ENCODE measurements around the gene GNAT3. TPM values are rescaled to one million over a fixed set of nuclear protein-coding genes. Genes with fewer than 3 reads are reported as not detected.

GNAT3 gene
- total RNA-seq, 1 donor from 2014 or later = not detected

GRCh38 chr7:80468931-80469714 lies 42.7 kb downstream of the GNAT3 start:
- H3K36me3 Mint-ChIP-seq (ENCODE audit: low read depth) = no peaks in the 10 kb centered on the region
- no peaks in the 10 kb centered on the region for H3K9me3 Mint-ChIP-seq (ENCODE audit: low read depth)
- no peak overlapping the region for H3K4me3 Mint-ChIP-seq (ENCODE audit: unreplicated experiment)
- TF ChIP-seq, protein P1, sequence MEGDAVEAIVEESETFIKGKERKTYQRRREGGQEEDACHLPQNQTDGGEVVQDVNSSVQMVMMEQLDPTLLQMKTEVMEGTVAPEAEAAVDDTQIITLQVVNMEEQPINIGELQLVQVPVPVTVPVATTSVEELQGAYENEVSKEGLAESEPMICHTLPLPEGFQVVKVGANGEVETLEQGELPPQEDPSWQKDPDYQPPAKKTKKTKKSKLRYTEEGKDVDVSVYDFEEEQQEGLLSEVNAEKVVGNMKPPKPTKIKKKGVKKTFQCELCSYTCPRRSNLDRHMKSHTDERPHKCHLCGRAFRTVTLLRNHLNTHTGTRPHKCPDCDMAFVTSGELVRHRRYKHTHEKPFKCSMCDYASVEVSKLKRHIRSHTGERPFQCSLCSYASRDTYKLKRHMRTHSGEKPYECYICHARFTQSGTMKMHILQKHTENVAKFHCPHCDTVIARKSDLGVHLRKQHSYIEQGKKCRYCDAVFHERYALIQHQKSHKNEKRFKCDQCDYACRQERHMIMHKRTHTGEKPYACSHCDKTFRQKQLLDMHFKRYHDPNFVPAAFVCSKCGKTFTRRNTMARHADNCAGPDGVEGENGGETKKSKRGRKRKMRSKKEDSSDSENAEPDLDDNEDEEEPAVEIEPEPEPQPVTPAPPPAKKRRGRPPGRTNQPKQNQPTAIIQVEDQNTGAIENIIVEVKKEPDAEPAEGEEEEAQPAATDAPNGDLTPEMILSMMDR (IDR thresholded peaks at IDR 0.05) = no peak
- H3K27me3 Mint-ChIP-seq (ENCODE audit: low read depth) = no peaks in the 10 kb centered on the region
- DNase-seq (ENCODE audit: low spot score) = no peak
- H3K27ac Mint-ChIP-seq (ENCODE audit: unreplicated experiment) = no peak overlapping the region
- peaks cover 13% of the 10 kb centered on the region for H3K4me1 Mint-ChIP-seq (ENCODE audit: low read depth)

GRCh38 chr7:80467069-80467468 lies 44.8 kb downstream of the GNAT3 start:
- Mint-ChIP-seq H3K36me3 (ENCODE audit: low read depth) (no peaks in the 10 kb centered on the region), H3K27ac (ENCODE audit: unreplicated experiment) (no peak overlapping the region)

DNA sequence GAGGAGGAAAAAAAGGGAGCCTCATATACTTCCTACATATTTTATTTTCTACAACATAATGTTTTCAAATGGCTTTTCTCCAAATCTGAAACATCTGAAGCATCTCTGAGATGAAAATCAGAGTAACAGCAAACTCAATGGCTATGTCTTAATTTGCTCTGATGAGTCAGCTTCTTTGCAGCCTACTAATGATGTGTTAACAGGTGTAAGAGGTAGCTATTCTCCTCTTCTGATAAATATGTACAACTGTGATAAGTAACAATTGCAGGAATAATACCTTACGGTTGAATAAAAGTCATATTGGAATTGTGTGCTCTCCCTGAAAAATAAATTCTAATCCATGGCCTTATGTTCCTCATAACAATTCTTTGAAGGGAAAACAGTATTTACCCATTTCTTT lies 45.2 kb downstream of the GNAT3 start:
- no peaks in the 10 kb centered on the region for H3K36me3 Mint-ChIP-seq (ENCODE audit: low read depth)
- peaks cover 10% of the 10 kb centered on the region for H3K4me1 Mint-ChIP-seq (ENCODE audit: low read depth)
- TF ChIP-seq, protein P1 (IDR thresholded peaks at IDR 0.05) = no peak
- no peak overlapping the region for H3K27ac Mint-ChIP-seq (ENCODE audit: unreplicated experiment)
- no peaks in the 10 kb centered on the region for H3K27me3 Mint-ChIP-seq (ENCODE audit: low read depth)
- no peaks in the 10 kb centered on the region for H3K9me3 Mint-ChIP-seq (ENCODE audit: low read depth)
- no peak overlapping the region for H3K4me3 Mint-ChIP-seq (ENCODE audit: unreplicated experiment)
- no peak for DNase-seq (ENCODE audit: low spot score)

More at GRCh38 chr7:80467069-80467468, 44.8 kb downstream of the GNAT3 start:
- Mint-ChIP-seq H3K4me3 (ENCODE audit: unreplicated experiment) (no peak overlapping the region), H3K27me3 (ENCODE audit: low read depth) (no peaks in the 10 kb centered on the region), H3K9me3 (ENCODE audit: low read depth) (no peaks in the 10 kb centered on the region), H3K4me1 (ENCODE audit: low read depth) (peaks cover 10% of the 10 kb centered on the region)
- TF ChIP-seq, protein P1 (IDR thresholded peaks at IDR 0.05) = no peak
- no peak for DNase-seq (ENCODE audit: low spot score)

DNA sequence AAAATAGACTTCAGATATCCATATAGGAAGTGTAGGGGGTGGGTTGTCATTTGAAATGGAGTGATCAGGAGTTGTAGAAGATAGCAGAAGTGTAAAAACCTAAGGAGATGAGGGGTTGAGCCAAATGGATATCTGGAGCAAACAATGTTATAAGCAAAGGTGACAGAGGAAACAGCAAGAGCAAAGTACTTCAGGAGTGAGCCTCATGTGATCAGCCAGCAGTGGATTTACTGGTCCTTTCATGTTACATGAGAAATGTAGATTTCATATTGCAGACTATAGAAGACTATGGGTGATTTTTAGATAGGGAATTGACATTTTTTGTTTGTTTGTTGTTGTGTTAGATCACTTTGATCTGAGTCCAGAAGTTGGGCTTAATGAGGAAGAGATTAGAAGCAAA lies 47.7 kb downstream of the GNAT3 start:
- TF ChIP-seq, protein P1 (IDR thresholded peaks at IDR 0.05) = no peak
- Mint-ChIP-seq H3K4me1 (ENCODE audit: low read depth) (peaks cover 10% of the 10 kb centered on the region), H3K27ac (ENCODE audit: unreplicated experiment) (no peak overlapping the region), H3K4me3 (ENCODE audit: unreplicated experiment) (no peak overlapping the region), H3K36me3 (ENCODE audit: low read depth) (no peaks in the 10 kb centered on the region), H3K9me3 (ENCODE audit: low read depth) (no peaks in the 10 kb centered on the region), H3K27me3 (ENCODE audit: low read depth) (no peaks in the 10 kb centered on the region)
- no peak for DNase-seq (ENCODE audit: low spot score)

DNA sequence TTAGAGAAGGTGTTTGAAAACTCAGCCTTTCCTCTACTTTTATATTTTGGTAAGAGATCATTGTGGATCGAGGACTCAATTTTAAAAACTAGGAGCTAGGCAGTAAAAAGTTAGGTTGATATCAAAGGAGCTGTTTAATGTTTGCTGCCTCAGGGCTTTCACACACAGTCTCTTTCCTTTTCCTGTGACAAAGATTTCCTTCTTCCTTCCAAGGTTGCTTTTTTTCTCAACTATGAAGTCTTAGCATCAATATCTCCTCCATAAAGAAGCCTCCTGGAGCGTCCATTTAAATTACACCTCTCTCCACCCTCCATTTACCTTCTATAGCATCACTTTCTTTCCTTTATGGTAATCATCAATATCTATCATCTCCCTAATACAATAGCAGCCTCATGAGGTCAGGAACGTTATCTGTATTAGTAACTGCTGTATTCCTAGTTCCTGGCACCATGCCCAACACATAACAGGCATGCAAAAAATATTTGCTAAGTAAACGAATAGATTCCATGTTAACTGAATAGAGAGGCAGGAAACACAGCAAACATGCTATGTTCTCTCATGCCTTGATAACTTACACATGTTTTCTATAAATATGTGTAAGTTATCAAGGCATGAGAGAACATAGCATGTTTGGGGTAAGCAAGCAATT lies 48.5 kb downstream of the GNAT3 start:
- H3K4me3 Mint-ChIP-seq (ENCODE audit: unreplicated experiment) = no peak overlapping the region
- no peak for DNase-seq (ENCODE audit: low spot score)
- H3K4me1 Mint-ChIP-seq (ENCODE audit: low read depth) = peaks cover 10% of the 10 kb centered on the region
- no peaks in the 10 kb centered on the region for H3K27me3 Mint-ChIP-seq (ENCODE audit: low read depth)
- no peak overlapping the region for H3K27ac Mint-ChIP-seq (ENCODE audit: unreplicated experiment)
- TF ChIP-seq, protein P1 (IDR thresholded peaks at IDR 0.05) = no peak
- H3K9me3 Mint-ChIP-seq (ENCODE audit: low read depth) = no peaks in the 10 kb centered on the region
- H3K36me3 Mint-ChIP-seq (ENCODE audit: low read depth) = no peaks in the 10 kb centered on the region

All from chondrocyte (in vitro differentiated cells).